Renal cortical epithelial cell (primary cell): Measurements from ENCODE around the gene ANKRD1. TPM values are rescaled to one million over a fixed set of nuclear protein-coding genes. Genes with fewer than 3 reads are reported as not detected.
"Not testable (repeated sequence)": the region's sequence is repeated elsewhere in the genome, so short reads cannot be mapped to it uniquely, and the experiment has no call there.

Source experiments
- DNase-seq: peaks from one replicate; pipeline ENCODE4 v3.0.0-alpha.2; 2011; ENCODE audit warnings: low read depth
- total RNA-seq: library from RNA; depleted of rRNA; stranded (reverse); fragments of >200 nt; gene quantifications from 2 replicates; pipeline ENCODE4 v1.2.3, GENCODE V29; 2014

The ANKRD1 gene
- 12.6 and 123 TPM in 2 replicates for total RNA-seq

GRCh38 chr10:90920986-90921666 lies at the start of gene ANKRD1:
TSS of gene ANKRD1 (minus strand) at chr10:90921087. CDS start at chr10:90921027, 60 bp downstream.
- DNase-seq, result peak; percentile 98

- peak; percentile 31 for DNase-seq
Measured at GRCh38 chr10:90969947-90970673, 49.2 kb upstream of the ANKRD1 start.

- peak; percentile 25 for DNase-seq
Measured at GRCh38 chr10:90969121-90969534, 48.2 kb upstream of the ANKRD1 start.

GRCh38 chr10:90968328-90969081 lies 47.6 kb upstream of the ANKRD1 start:
- DNase-seq, result peak; percentile 94

GRCh38 chr10:90967865-90968264 lies 47.0 kb upstream of the ANKRD1 start:
- no peak for DNase-seq

- DNase-seq, result peak; percentile 58
Measured at GRCh38 chr10:90966146-90966545, 45.3 kb upstream of the ANKRD1 start.

GRCh38 chr10:90965720-90966119 lies 44.8 kb upstream of the ANKRD1 start:
- no peak for DNase-seq

GRCh38 chr10:90964781-90965465 lies 44.0 kb upstream of the ANKRD1 start:
- DNase-seq, result no peak

GRCh38 chr10:90963331-90963730 lies 42.4 kb upstream of the ANKRD1 start:
- no peak for DNase-seq

- peak; percentile 76 for DNase-seq
Measured at GRCh38 chr10:90960355-90960814, 39.5 kb upstream of the ANKRD1 start.

- DNase-seq, result no peak
Measured at GRCh38 chr10:90959826-90960225, 38.9 kb upstream of the ANKRD1 start.

- no peak for DNase-seq
Measured at GRCh38 chr10:90958781-90959180, 37.9 kb upstream of the ANKRD1 start.

GRCh38 chr10:90947030-90947960 lies 26.4 kb upstream of the ANKRD1 start:
- DNase-seq, result peak; percentile 71

- DNase-seq, result no peak
Measured at GRCh38 chr10:90945491-90946070, 24.7 kb upstream of the ANKRD1 start.

- DNase-seq, result no peak
Measured at GRCh38 chr10:90944749-90945148, 23.9 kb upstream of the ANKRD1 start.

GRCh38 chr10:90942980-90943379 lies 22.1 kb upstream of the ANKRD1 start:
- not testable (repeated sequence) for DNase-seq

GRCh38 chr10:90939648-90940047 lies 18.8 kb upstream of the ANKRD1 start:
- no peak for DNase-seq

- DNase-seq, result no peak
Measured at GRCh38 chr10:90939116-90939515, 18.2 kb upstream of the ANKRD1 start.

- no peak for DNase-seq
Measured at GRCh38 chr10:90937645-90938258, 16.9 kb upstream of the ANKRD1 start.

GRCh38 chr10:90936276-90936659 lies 15.4 kb upstream of the ANKRD1 start:
- no peak for DNase-seq
